ENCODE data around the gene HDDC2. TPM values are rescaled to one million over a fixed set of nuclear protein-coding genes. Genes with fewer than 3 reads are reported as not detected.

The HDDC2 gene
- polyA plus RNA-seq, 3 donors, result 24.4 to 59.9 (median 42.6) TPM

- no peaks in the 10 kb centered on the region for H3K79me2 ChIP-seq (ENCODE audit: insufficient read depth, low read length)
- peaks cover 0 to 7% (median 3%) of the 10 kb centered on the region in 7 donors for H3K9me3 Mint-ChIP-seq
- peaks cover 68 to 69% of the 10 kb centered on the region in 2 donors for H3K36me3 Mint-ChIP-seq
- H3K27ac ChIP-seq (ENCODE audit: low read depth in 1 of 2, low read length in 2 of 2), result no peak overlapping the region
- no peak overlapping the region for H3K27ac Mint-ChIP-seq
- no peak for DNase-seq
- peaks cover 38 to 65% of the 10 kb centered on the region in 2 donors for H3K36me3 ChIP-seq (replicated peaks in 1 of 2; ENCODE audit: control insufficient read depth in 1 of 2, insufficient read depth in 2 of 2, low read length in 2 of 2)
- peaks cover 0 to 6% of the 10 kb centered on the region in 2 donors for H3K9me3 ChIP-seq (replicated peaks in 1 of 2; ENCODE audit: control insufficient read depth in 1 of 2, insufficient read depth in 1 of 2, low read length in 2 of 2)
- WGBS (ENCODE audit: insufficient coverage), result no CpG with 5 or more reads among the region's 3 CpGs
- no peak overlapping the region for H3K4me2 ChIP-seq (replicated peaks; ENCODE audit: extremely low read depth, low read length, poor library complexity, severe bottlenecking)
- no peak overlapping the region for H2AFZ ChIP-seq (ENCODE audit: insufficient read depth, low read depth, low read length, poor library complexity, severe bottlenecking)
- H3K9ac ChIP-seq (ENCODE audit: insufficient read depth, low read length, poor library complexity, severe bottlenecking), result no peak overlapping the region
- no peak for TF ChIP-seq CTCF (IDR thresholded peaks at IDR 0.05)
- no peak overlapping the region for H3K4me3 ChIP-seq (replicated peaks in 1 of 3; ENCODE audit: low read depth in 2 of 3, low read length in 3 of 3)
- no peaks in the 10 kb centered on the region for H4K20me1 ChIP-seq (ENCODE audit: insufficient read depth, low read length)
- intact Hi-C loops (cut with micrococcal nuclease), result no loop called here
- peaks cover 0 to 2% (median 0%) of the 10 kb centered on the region in 3 donors for H3K27me3 Mint-ChIP-seq (ENCODE audit: low read depth in 3 of 3)
- no peaks in the 10 kb centered on the region for H3K4me1 Mint-ChIP-seq
- H3K27me3 ChIP-seq (ENCODE audit: control insufficient read depth in 2 of 2, insufficient read depth in 2 of 2, low read length in 2 of 2), result no peaks in the 10 kb centered on the region
- H3K4me1 ChIP-seq (ENCODE audit: control insufficient read depth in 1 of 2, insufficient read depth in 2 of 2, low read length in 2 of 2), result no peaks in the 10 kb centered on the region
- H3K4me3 Mint-ChIP-seq, result no peak overlapping the region
Observed at GRCh38 chr6:125275779-125276178, 26.0 kb downstream of the HDDC2 start.

GRCh38 chr6:125274935-125275334, 26.8 kb downstream of the HDDC2 start:
- H3K4me3 ChIP-seq (replicated peaks in 1 of 3; ENCODE audit: low read depth in 2 of 3, low read length in 3 of 3), result no peak overlapping the region
- H3K4me3 Mint-ChIP-seq, result no peak overlapping the region
- H3K4me1 Mint-ChIP-seq, result no peaks in the 10 kb centered on the region

More at GRCh38 chr6:125274935-125275334, 26.8 kb downstream of the HDDC2 start:
- TF ChIP-seq CTCF (IDR thresholded peaks at IDR 0.05), result no peak
- no peak overlapping the region for H3K27ac Mint-ChIP-seq
- intact Hi-C loops (cut with micrococcal nuclease), result no loop called here
- no peaks in the 10 kb centered on the region for H4K20me1 ChIP-seq (ENCODE audit: insufficient read depth, low read length)
- H3K27ac ChIP-seq (ENCODE audit: low read depth in 1 of 2, low read length in 2 of 2), result no peak overlapping the region
- no peak for DNase-seq
- no peaks in the 10 kb centered on the region for H3K27me3 ChIP-seq (ENCODE audit: control insufficient read depth in 2 of 2, insufficient read depth in 2 of 2, low read length in 2 of 2)
- 100% methylated on average over 2 of the region's 3 CpGs for WGBS (ENCODE audit: insufficient coverage)
- H3K27me3 Mint-ChIP-seq (ENCODE audit: low read depth in 3 of 3), result peaks cover 0 to 2% (median 0%) of the 10 kb centered on the region in 3 donors
- peaks cover 60 to 61% of the 10 kb centered on the region in 2 donors for H3K36me3 Mint-ChIP-seq
- peaks cover 0 to 3% (median 2%) of the 10 kb centered on the region in 7 donors for H3K9me3 Mint-ChIP-seq
- no peaks in the 10 kb centered on the region for H3K9me3 ChIP-seq (replicated peaks in 1 of 2; ENCODE audit: control insufficient read depth in 1 of 2, insufficient read depth in 1 of 2, low read length in 2 of 2)
- H3K4me1 ChIP-seq (ENCODE audit: control insufficient read depth in 1 of 2, insufficient read depth in 2 of 2, low read length in 2 of 2), result no peaks in the 10 kb centered on the region
- H3K79me2 ChIP-seq (ENCODE audit: insufficient read depth, low read length), result no peaks in the 10 kb centered on the region
- H3K4me2 ChIP-seq (replicated peaks; ENCODE audit: extremely low read depth, low read length, poor library complexity, severe bottlenecking), result no peak overlapping the region
- no peak overlapping the region for H3K9ac ChIP-seq (ENCODE audit: insufficient read depth, low read length, poor library complexity, severe bottlenecking)
- peaks cover 32 to 56% of the 10 kb centered on the region in 2 donors for H3K36me3 ChIP-seq (replicated peaks in 1 of 2; ENCODE audit: control insufficient read depth in 1 of 2, insufficient read depth in 2 of 2, low read length in 2 of 2)
- H2AFZ ChIP-seq (ENCODE audit: insufficient read depth, low read depth, low read length, poor library complexity, severe bottlenecking), result no peak overlapping the region
